GM18526 (cell line): ENCODE data around the gene EIF3D.

ENCODE experiments used
- POLR2A ChIP-seq: IDR thresholded peaks from 3 replicates; pipeline ENCODE4 v1.6.1; 2011; ENCODE audit not compliant: insufficient read length; ENCODE audit errors: extremely low read depth

EIF3D gene

DNA sequence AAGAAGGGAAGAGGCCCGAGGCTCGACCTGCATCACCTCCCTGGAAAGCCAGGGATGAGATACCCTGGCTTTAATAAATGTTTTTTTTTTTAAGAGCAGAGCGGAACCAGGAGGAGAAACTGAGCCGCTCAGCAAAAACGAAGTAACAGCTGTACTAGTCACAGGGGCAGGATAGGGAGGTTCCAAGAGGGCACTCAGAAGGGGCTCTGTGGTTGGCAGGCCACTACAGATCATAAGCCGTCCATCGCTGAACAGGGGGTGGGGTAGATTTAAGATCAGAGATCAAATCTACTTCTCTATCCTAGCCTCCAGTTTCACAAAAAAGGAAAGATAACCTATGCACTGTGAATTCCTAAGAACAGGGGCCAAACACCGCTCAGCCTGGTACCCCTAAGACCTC, 625 bp downstream of the EIF3D start:
- TF ChIP-seq POLR2A: no peak

DNA sequence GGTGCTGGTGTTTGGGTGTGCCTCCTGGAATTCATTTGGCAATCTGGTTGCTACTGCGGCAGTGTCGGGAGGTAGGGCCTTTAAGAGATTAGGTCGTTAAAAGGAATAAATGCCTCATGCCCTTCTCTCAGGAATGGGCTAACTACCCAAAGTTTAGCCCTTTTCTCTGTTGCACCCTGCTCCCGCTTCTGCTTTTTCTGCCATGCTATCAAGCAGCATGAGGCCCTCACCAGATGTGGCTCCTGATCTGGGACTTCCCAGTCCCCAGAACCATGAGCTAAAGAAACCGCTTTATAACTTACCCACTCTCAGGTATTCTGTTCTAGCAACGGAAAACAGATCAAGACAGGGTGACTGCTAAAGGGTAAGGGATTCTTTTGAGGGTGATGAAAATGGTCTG, 6.3 kb downstream of the EIF3D start:
- no peak for TF ChIP-seq POLR2A

DNA sequence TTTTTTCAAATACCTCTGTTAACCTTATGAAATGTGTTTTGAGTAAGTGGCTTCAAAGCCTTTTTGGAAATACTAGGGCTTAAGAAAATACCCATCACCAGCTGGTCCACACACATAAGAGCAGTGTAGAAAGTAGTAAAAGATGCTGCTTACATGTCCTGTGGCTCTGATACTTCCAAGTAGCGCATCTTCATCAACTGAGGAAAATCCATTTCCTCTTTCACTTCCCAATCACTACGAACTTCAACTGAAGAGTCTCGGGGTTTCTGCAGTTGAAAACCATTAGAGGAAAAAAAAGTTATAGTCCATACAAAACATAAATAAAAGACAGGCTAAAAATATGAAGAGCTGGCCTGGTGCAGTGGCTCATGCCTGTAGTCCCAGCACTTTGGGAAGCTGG, 8.5 kb downstream of the EIF3D start:
- no peak for TF ChIP-seq POLR2A

DNA sequence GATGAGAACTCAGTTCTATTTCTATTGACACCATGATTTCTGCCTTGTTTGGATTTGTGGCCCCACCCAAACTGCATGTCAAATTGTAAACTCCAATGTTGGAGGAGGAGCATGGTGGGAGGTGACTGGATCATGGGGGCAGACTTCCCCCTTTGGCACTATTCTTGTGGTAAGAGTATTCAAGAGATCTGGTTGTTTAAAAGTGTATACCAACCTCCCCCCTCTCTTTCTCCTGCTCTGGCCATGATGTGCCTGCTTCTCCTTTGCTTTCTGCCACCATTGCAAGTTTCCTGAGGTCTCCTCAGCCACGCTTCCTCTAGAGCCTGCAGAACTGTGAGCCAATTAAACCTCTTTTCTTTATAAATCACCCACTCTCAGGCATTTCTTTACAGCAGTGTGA, 14.2 kb downstream of the EIF3D start:
- no peak for TF ChIP-seq POLR2A

DNA sequence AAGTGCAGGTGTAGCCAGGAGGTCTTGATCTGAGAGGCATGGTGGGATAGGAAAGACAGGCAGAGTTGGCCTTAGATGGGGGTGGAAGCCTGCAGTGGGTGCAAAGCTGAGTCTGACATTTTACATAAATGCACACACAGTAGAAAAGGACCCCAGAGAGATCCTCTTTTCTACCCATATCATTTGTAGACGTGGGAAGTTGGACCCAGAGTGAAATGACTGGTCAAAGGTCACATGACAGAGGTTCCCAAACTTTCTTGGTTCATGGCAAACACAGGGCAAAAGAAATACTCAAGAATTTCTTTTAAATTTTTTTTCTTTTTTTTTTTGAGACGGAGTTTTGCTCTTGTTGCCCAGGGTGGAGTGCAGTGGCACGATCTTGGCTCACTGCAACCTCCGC, 16.0 kb downstream of the EIF3D start:
- no peak for TF ChIP-seq POLR2A

DNA sequence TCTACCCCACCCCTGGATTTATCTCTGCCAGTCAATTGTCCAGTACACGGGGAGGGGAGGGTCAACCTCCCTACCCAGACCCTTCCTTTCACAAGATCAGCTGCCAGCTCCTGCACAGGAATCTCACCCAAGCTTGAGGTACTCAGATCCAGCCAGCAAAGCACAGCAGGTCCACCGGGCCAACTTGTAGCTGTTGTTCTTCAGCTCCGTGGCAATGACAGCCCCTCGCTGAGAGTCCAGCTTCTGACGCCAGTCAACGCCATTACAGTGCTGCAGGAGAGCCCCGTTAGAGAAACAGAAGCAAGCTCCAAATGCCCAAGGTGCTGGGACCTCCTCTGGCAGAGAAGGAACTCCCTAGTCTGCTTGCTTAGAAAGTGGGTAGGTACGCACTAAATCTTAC, 16.6 kb downstream of the EIF3D start:
- no peak for TF ChIP-seq POLR2A

DNA sequence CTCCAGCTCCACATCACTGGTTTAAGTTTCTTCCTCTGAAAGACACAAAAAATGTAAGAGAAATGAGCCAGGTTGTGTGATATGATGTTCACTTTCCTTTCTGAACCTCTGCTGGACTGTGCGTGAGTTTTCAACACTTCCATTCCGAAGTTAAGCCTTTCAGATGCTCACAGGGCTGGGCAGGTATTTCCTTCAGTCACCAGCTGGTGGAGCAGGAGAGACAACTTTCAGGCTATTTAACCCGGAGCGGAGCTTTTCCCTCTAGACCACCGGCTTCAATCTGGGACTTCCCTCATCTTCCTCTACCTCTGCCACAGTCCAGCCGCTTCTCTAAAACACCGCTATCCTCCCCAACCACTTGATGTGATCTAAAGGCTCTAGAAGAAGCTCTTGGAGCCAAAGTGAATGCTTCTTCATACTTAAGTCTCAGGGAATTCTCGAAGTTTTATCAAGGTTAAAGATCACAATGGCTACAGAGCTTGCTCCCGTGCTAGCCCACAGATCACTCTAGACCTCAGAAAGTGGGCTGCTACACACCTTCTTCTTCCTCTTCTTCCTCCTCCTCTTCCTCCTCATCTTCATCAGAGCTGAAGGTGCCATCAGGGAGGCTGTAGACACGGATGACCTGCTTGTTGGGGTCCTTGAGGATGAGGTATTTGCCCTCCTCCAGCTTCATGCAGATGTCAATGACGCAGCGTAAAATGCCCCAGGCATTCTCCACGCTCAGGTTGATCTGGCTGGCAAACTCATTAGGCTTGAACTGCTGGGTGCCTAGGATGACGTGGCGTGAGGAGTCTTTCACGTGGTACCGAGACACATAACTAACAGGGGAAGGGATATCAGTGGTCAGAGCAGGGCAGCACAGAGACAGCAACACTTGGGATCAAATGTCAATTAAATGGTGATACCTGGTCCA, 17.7 kb downstream of the EIF3D start:
- TF ChIP-seq POLR2A: no peak

DNA sequence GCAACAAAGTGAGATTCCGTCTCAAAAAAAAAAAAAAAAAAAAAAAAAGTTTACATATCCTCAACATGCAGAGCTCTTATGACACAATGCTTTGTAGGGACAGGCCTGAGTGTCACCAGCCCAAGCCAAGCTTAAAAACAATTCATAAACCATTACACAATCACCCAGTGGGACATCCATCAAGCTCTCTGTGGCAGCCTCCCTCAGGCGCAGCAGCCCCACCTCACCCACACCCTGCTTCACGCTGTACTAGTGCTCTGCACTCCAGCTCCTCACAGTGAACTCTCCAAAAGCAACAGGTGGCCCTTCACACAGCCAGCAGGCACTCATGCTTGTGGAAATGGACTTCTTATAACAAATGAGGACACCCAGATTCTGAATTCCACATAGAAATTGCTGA, 18.6 kb downstream of the EIF3D start:
- no peak for TF ChIP-seq POLR2A

DNA sequence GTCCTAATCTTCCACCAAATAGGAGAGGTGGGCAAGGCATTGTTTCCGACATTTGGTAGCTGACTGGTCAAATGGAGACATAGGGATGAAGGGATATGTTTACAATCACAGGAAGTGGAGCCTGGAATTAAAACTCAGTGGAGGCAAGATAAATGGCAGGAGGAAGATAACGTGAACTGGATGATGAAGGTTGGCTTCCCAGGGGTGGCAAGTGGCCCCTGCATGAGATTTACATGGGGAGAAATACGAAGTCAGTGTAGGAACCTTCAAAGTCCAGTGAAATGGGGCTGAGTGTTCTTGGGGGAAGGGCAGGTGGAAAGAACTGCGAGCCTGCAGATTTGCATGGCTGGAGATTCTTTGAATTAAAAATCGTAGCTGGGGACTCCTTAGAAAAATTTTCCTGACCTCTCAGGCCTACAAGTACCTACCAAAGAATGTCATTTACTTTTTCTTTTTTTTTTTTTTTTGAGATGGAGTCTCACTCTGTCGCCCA, 21.4 kb downstream of the EIF3D start:
- TF ChIP-seq POLR2A: no peak

DNA sequence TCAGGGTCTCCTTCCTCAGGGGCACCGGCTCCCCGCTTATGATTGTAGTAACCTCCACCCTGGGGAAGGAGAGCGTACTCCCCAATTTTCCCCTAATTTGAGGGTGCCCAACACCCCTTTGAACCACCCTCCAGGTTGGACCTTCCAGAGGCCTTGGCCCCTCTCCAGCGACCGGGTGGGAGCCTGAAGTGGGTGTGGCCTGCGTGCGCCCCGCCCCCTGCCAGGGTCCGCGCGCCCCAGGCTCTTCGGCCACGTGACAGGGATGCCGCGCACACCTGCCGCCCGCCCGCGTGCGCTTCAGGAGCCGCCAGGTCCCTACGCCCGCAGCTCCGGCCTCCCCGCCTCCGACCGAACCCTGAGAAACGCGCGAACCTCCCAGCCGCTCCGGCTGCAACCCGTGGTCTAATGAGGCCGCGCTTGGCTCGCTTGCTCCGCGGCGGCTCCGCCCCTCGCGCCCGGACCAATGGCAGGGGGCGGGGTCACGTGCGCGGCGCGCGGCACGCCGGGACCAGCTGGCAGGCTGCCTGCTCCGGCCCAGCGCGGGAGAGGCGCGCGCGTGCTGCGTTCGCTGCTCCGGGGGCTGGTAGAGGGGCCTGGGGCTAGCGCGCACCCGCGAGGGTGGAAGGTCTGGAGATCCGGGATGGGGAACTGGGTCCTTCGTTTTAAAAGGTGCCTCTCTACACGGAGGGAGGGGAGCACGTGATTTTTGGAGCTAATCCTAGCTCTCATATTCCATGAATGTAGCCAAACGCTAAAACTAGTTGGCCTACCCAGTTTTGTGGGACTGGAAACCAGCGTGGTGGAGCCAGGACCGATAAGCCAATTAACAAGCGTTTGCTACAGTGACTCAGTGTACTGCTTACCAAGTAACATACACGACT, 22.1 kb downstream of the EIF3D start, which contains the start of gene FOXRED2:
Gene FOXRED2, minus strand, starts transcription at position 404 of the 881 bp plus-strand sequence. CDS start 618 bp downstream, outside the sequence.
- peak; percentile 81 for TF ChIP-seq POLR2A

DNA sequence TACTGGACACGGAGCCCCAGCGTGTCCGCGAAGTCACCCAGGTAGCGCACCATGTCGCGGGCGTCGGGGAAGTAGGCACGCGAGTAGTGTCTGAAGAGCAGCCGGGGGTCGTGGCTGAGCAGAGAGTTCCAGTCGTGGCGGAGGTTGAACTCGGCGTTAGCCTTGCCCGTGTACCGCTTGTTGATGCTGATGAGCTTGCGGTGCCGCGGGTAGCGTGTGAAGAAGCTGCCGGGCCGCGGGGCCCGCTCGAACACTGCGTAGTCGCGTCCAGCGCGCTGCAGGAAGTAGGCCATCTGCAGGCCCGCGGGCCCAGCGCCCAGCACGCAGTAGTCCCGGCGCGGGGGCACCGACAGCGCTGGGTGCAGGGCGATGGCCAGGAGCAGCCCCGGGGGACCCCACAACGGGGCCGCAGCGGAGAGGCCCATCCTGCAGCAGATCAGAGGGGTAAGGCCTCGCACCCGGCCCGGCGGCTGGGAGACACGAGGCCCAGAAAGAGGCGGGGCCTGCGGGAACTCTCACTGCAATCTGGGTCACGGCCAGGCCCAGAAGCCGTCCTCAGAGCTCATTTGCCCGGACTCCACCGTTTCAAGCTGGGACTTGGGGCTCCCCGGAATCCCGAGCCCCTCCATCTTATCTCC, 22.8 kb downstream of the EIF3D start:
- TF ChIP-seq POLR2A: no peak

DNA sequence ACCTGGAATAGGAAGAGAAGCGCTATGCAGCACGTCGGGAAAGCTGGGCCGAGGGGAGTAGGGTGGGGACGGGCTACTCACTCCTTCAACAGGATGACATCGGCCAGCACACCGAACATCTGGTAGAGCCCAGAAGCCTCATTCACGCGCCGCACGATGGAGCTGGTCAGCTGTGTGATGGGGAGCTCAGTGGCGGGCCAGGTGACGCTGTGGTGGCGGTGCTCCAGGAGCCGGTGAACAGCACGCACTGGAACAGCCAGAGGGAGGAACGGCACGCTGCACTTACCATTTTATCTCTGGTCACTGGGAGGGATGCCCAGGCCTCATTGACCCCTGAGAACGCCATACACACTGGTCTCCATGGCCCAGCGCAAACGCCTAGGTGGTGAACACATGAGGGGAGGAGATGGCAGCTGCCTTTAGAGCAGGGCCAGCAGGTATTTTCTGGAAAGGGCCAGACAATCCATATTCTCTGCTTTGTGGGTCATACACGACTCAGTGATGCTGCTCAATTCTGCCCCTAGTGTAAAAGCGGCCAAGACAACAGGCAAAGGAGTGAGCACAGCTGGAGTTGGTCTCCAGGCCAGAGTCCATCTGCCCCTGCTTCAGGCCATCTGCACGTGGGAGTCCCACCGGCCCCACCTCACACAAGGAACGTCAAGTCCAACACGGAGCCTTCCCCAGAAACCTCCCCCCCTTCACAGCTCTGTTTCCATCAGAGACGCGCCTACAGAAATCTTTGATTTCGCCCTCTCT, 30.9 kb downstream of the EIF3D start:
- no peak for TF ChIP-seq POLR2A

DNA sequence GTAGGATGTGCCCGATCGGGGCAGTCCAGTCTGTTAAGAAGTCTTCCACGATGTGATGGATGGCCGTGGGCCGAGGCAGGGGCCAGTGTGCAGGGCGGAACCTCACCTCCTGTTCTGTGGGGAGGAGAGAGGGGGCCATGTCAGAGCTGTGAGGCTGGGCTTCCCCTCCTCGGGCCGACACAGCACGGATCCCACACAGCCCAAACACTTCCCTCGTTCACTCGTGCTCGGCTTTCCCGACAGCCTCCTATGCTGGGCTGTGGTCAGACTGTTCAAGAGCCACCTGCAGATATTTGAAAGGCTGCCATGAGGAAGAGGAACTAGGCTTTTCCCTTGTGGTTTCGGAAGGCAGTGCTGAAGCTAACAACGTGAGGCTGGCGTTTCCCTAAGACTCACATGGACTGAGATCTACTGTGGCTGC, 35.3 kb downstream of the EIF3D start:
- no peak for TF ChIP-seq POLR2A

DNA sequence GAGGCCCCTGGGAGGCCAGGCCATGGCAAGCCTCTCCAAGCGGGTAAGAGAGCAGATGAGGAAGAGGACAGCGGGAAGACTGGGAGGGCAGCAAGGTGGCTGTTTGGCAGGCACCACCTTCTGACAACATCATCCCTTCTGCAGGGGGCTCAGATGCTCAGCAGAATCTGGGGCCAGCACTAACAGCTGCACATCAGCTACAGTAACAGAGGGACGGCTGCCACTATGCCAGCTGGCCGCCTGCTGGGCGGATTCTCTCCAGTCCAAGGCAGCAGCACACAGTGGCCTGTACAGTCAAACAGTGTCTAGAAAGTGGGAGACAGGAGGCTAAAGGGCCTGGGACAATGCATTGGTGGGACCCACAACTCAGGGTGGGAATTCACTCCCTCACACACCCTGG, 36.9 kb downstream of the EIF3D start:
- TF ChIP-seq POLR2A: no peak

DNA sequence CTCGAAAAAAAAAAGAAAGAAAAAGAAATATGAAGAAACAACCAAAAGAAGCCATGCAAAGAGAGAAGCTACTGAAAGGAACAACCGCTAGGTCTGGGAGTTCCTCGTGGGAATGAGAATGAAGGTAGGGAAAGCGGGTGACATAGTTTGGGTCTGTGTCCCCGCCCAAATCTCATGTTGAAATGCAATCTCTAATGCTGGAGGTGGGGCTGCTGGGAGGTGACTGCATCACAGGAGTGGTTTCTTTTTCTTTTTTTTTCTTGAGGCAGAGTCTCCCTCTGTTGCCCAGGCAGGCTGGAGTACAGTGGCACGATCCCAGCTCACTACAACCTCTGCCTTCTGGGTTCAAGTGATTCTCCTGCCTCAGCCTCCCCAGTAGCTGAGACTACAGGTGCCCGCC, 37.8 kb downstream of the EIF3D start:
- TF ChIP-seq POLR2A: no peak
